ENCODE results near the gene HECTD2.

DNA sequence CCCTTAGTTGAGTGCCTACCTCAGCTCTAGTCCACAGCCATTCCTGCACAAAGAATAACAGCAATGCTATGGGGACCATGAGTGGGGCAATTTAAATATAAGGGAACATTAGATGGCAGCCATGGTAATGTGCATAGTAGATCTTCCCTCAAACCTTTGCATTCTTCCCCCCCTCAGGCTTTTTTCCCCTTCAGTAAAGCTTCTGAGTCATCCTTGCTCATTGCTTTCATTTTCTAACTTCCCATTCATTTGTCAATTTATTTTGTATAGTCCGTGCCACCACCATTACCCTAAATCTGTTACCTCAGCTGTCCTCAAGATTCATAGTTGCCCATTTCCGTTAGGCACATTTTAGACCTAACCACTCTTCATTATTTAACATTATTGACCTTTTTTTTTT, 10.7 kb downstream of the HECTD2 start:
- TF ChIP-seq, protein P1, sequence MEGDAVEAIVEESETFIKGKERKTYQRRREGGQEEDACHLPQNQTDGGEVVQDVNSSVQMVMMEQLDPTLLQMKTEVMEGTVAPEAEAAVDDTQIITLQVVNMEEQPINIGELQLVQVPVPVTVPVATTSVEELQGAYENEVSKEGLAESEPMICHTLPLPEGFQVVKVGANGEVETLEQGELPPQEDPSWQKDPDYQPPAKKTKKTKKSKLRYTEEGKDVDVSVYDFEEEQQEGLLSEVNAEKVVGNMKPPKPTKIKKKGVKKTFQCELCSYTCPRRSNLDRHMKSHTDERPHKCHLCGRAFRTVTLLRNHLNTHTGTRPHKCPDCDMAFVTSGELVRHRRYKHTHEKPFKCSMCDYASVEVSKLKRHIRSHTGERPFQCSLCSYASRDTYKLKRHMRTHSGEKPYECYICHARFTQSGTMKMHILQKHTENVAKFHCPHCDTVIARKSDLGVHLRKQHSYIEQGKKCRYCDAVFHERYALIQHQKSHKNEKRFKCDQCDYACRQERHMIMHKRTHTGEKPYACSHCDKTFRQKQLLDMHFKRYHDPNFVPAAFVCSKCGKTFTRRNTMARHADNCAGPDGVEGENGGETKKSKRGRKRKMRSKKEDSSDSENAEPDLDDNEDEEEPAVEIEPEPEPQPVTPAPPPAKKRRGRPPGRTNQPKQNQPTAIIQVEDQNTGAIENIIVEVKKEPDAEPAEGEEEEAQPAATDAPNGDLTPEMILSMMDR (conservative IDR thresholded peaks at IDR 0.05; ENCODE audit: low read depth, low read length): no peak
- no peak for TF ChIP-seq EZH2 (IDR thresholded peaks at IDR 0.05; ENCODE audit: borderline replicate concordance, low read depth, low read length, poor library complexity, severe bottlenecking)

Data from A673 (cell line).